IPS DF 6.9 (cell line): ENCODE data around the gene DTX4.

Experiments used
- DNase-seq: peaks from one replicate; pipeline ENCODE4 v3.0.0-alpha.2; 2013; ENCODE audit warnings: low read depth, low spot score
- H3K27ac ChIP-seq: one replicate; pipeline ENCODE4 v1.5.1; 2013; ENCODE audit warnings: low read length, control low read depth
- H3K27me3 ChIP-seq: 2 replicates; pipeline ENCODE4 v1.6.1; 2013; ENCODE audit warnings: mild to moderate bottlenecking, low read length; ENCODE audit not compliant: control insufficient read depth, insufficient read depth
- H3K36me3 ChIP-seq: 2 replicates; pipeline ENCODE4 v1.6.1; 2013; ENCODE audit warnings: low read length; ENCODE audit not compliant: control insufficient read depth, insufficient read depth
- H3K4me1 ChIP-seq: 2 replicates; pipeline ENCODE4 v1.6.1; 2013; ENCODE audit warnings: low read length; ENCODE audit not compliant: control insufficient read depth, insufficient read depth
- H3K4me3 ChIP-seq: 2 replicates; pipeline ENCODE4 v1.5.1; 2013; ENCODE audit warnings: mild to moderate bottlenecking, low read length
- H3K9me3 ChIP-seq: 2 replicates; pipeline ENCODE4 v1.6.1; 2013; ENCODE audit warnings: low read length, inconsistent platforms; ENCODE audit not compliant: control insufficient read depth, insufficient read depth
- WGBS: extraction: QIAGEN DNeasy Blood & Tissue Kit; methylation state at CpG from one replicate; pipeline ENCODE4 v1.1.7; 2013; ENCODE audit warnings: mixed read lengths, missing lambda C conversion rate; ENCODE audit not compliant: insufficient read length, insufficient coverage; 5-methylcytosine and 5-hydroxymethylcytosine counted together

The DTX4 gene

GRCh38 chr11:59182457-59183151, 10.7 kb downstream of the DTX4 start:
- Histone ChIP-seq H3K27ac (no peak overlapping the region), H3K36me3 (peaks cover 3% of the 10 kb centered on the region; the same call in 1 of the 2 replicates), H3K4me1 (0 out of 2 replicates have a peak, but pooled peaks cover 3% of the 10 kb centered on the region), H3K9me3 (no peaks in the 10 kb centered on the region), H3K27me3 (no peaks in the 10 kb centered on the region), H3K4me3 (no peak overlapping the region)
- WGBS = no CpG with 5 or more reads among the region's 4 CpGs
- no peak for DNase-seq

- Histone ChIP-seq H3K27me3 (no peaks in the 10 kb centered on the region), H3K36me3 (peaks cover 3% of the 10 kb centered on the region; the same call in 1 of the 2 replicates), H3K27ac (no peak overlapping the region), H3K4me3 (no peak overlapping the region), H3K4me1 (0 out of 2 replicates have a peak, but pooled peaks cover 3% of the 10 kb centered on the region), H3K9me3 (no peaks in the 10 kb centered on the region)
- WGBS = no CpG with 5 or more reads among the region's 1 CpG
- no peak for DNase-seq
Observed at GRCh38 chr11:59183771-59184170, 11.8 kb downstream of the DTX4 start.

- Histone ChIP-seq H3K36me3 (peaks cover 3% of the 10 kb centered on the region; the same call in 1 of the 2 replicates), H3K9me3 (no peaks in the 10 kb centered on the region), H3K4me3 (no peak overlapping the region), H3K4me1 (0 out of 2 replicates have a peak, but pooled peaks cover 3% of the 10 kb centered on the region), H3K27me3 (no peaks in the 10 kb centered on the region), H3K27ac (no peak overlapping the region)
- WGBS = no CpG with 5 or more reads among the region's 9 CpGs
- no peak for DNase-seq
Observed at GRCh38 chr11:59184691-59185339, 12.9 kb downstream of the DTX4 start.

GRCh38 chr11:59185386-59185945, 13.5 kb downstream of the DTX4 start:
- Histone ChIP-seq H3K4me3 (no peak overlapping the region), H3K27me3 (no peaks in the 10 kb centered on the region), H3K9me3 (no peaks in the 10 kb centered on the region), H3K27ac (no peak overlapping the region), H3K4me1 (0 out of 2 replicates have a peak, but pooled peaks cover 3% of the 10 kb centered on the region), H3K36me3 (peaks cover 3% of the 10 kb centered on the region; the same call in 1 of the 2 replicates)
- no peak for DNase-seq
- WGBS = no CpG with 5 or more reads among the region's 5 CpGs

- H3K36me3 ChIP-seq = peaks cover 3% of the 10 kb centered on the region; the same call in 1 of the 2 replicates
- H3K27ac ChIP-seq = no peak overlapping the region
- H3K9me3 ChIP-seq = no peaks in the 10 kb centered on the region
- DNase-seq = no peak
- 0 out of 2 replicates have a peak, but pooled peaks cover 3% of the 10 kb centered on the region for H3K4me1 ChIP-seq
- no CpG with 5 or more reads among the region's 5 CpGs for WGBS
- H3K4me3 ChIP-seq = no peak overlapping the region
- no peaks in the 10 kb centered on the region for H3K27me3 ChIP-seq
Observed at GRCh38 chr11:59186130-59186594, 14.2 kb downstream of the DTX4 start.

- DNase-seq = no peak
- Histone ChIP-seq H3K4me1 (0 out of 2 replicates have a peak, but pooled peaks cover 3% of the 10 kb centered on the region), H3K4me3 (no peak overlapping the region), H3K9me3 (no peaks in the 10 kb centered on the region), H3K36me3 (peaks cover 2% of the 10 kb centered on the region; the same call in 1 of the 2 replicates), H3K27ac (no peak overlapping the region), H3K27me3 (no peaks in the 10 kb centered on the region)
- no CpG with 5 or more reads among the region's 3 CpGs for whole genome bisulfite sequencing
Observed at GRCh38 chr11:59187035-59187434, 15.1 kb downstream of the DTX4 start.

GRCh38 chr11:59187587-59187986, 15.7 kb downstream of the DTX4 start:
- Histone ChIP-seq H3K9me3 (no peaks in the 10 kb centered on the region), H3K27ac (no peak overlapping the region), H3K4me3 (no peak overlapping the region), H3K4me1 (0 out of 2 replicates have a peak, but pooled peaks cover 3% of the 10 kb centered on the region), H3K36me3 (no peaks in the 10 kb centered on the region; the same call in 1 of the 2 replicates), H3K27me3 (no peaks in the 10 kb centered on the region)
- no CpG with 5 or more reads among the region's 6 CpGs for WGBS
- no peak for DNase-seq

GRCh38 chr11:59188954-59189353, 17.0 kb downstream of the DTX4 start:
- WGBS = no CpG with 5 or more reads among the region's 4 CpGs
- no peaks in the 10 kb centered on the region; the same call in 1 of the 2 replicates for H3K36me3 ChIP-seq
- no peaks in the 10 kb centered on the region for H3K9me3 ChIP-seq
- H3K4me1 ChIP-seq = 0 out of 2 replicates have a peak, but pooled peaks cover 3% of the 10 kb centered on the region
- no peak overlapping the region for H3K27ac ChIP-seq
- no peak for DNase-seq
- no peak overlapping the region for H3K4me3 ChIP-seq
- H3K27me3 ChIP-seq = no peaks in the 10 kb centered on the region

GRCh38 chr11:59189986-59190385, 18.1 kb downstream of the DTX4 start:
- H3K4me3 ChIP-seq = no peak overlapping the region

GRCh38 chr11:59191095-59191494, 19.2 kb downstream of the DTX4 start:
- WGBS = no CpG with 5 or more reads among the region's 4 CpGs
- H3K36me3 ChIP-seq = peaks cover 3% of the 10 kb centered on the region; the same call in 1 of the 2 replicates
- H3K27me3 ChIP-seq = no peaks in the 10 kb centered on the region
- no peak for DNase-seq
- H3K9me3 ChIP-seq = no peaks in the 10 kb centered on the region; the same call in 1 of the 2 replicates
- H3K4me3 ChIP-seq = no peak overlapping the region
- H3K27ac ChIP-seq = no peak overlapping the region
- 0 out of 2 replicates have a peak, but pooled peaks cover under 1% of the 10 kb centered on the region for H3K4me1 ChIP-seq

More at GRCh38 chr11:59189986-59190385, 18.1 kb downstream of the DTX4 start:
- H3K27ac ChIP-seq = no peak overlapping the region
- no peaks in the 10 kb centered on the region; the same call in 1 of the 2 replicates for H3K36me3 ChIP-seq
- H3K9me3 ChIP-seq = no peaks in the 10 kb centered on the region
- no CpG with 5 or more reads among the region's 4 CpGs for WGBS
- H3K27me3 ChIP-seq = no peaks in the 10 kb centered on the region
- 0 out of 2 replicates have a peak, but pooled peaks cover 3% of the 10 kb centered on the region for H3K4me1 ChIP-seq
- DNase-seq = no peak
